ENCODE results near the gene MRPL46. TPM values are rescaled to one million over a fixed set of nuclear protein-coding genes. Genes with fewer than 3 reads are reported as not detected.

Gene MRPL46
- total and polyA plus RNA-seq, 2 of the 13 experiments (the other 11 are each of a cell fraction or from before 2014, with no cell fraction given) = 62.9 to 79.2 TPM

- TF ChIP-seq ZNF280D (CRISPR knock-in tag; IDR thresholded peaks at IDR 0.05) = 0 out of 2 replicates have a peak, but pooled peaks have one; percentile 25
- peak; percentile 79 for TF ChIP-seq AGO1 (IDR thresholded peaks at IDR 0.05; ENCODE audit: low read depth, low read length, poor library complexity, severe bottlenecking)
- TF ChIP-seq KAT8 (CRISPR knock-in tag; IDR thresholded peaks at IDR 0.05) = no peak
- TF ChIP-seq ZBTB1 (CRISPR knock-in tag; IDR thresholded peaks at IDR 0.05; ENCODE audit: borderline replicate concordance) = no peak
- peak; percentile 32 for TF ChIP-seq TEAD3 (CRISPR knock-in tag; optimal IDR thresholded peaks at IDR 0.05; ENCODE audit: borderline replicate concordance)
- TF ChIP-seq POLR2A (IDR thresholded peaks at IDR 0.05; ENCODE audit: insufficient read depth in 1 of 2, low read depth in 2 of 2, low read length in 2 of 2) = peak in 1 of 2 experiments; percentile 30; a peak in 1 of 4 replicates
- peak; percentile 56; the same call in 1 of the 2 replicates for TF ChIP-seq RAD21 (CRISPR knock-in tag; IDR thresholded peaks at IDR 0.05)
- peak; percentile 40; the same call in 1 of the 2 replicates for TF ChIP-seq SMC3 (IDR thresholded peaks at IDR 0.05; ENCODE audit: low read length)
- peak; percentile 37 for TF ChIP-seq AGO2 (optimal IDR thresholded peaks at IDR 0.05; ENCODE audit: low read depth, low read length)
- TF ChIP-seq IKZF5 (CRISPR knock-in tag; IDR thresholded peaks at IDR 0.05) = no peak
- peak; percentile 58; the same call in 1 of the 2 replicates for TF ChIP-seq ZNF501 (CRISPR knock-in tag; IDR thresholded peaks at IDR 0.05)
- TF ChIP-seq ZBTB7B (CRISPR knock-in tag; IDR thresholded peaks at IDR 0.05) = no peak
Measured at GRCh38 chr15:88454867-88455810, 12.0 kb downstream of the MRPL46 start (continued).
